AG09319 (cell line): ENCODE data around the gene KIRREL3.
A peak's percentile ranks its signal among the peaks of the same experiment; 100 is the strongest.

Experiments used
- DNase-seq: peaks from one replicate; pipeline ENCODE4 v3.0.0-alpha.2; 2010; ENCODE audit warnings: low read depth; ENCODE audit errors: extremely low read depth
- CTCF ChIP-seq: IDR thresholded peaks from 2 replicates; pipeline ENCODE4 v1.5.1; 2011; ENCODE audit warnings: low read depth, mild to moderate bottlenecking, inconsistent platforms, low read length, moderate library complexity

KIRREL3 gene

GRCh38 chr11:126805870-126806269 is 194.7 kb downstream of the KIRREL3 start:
- DNase-seq = no peak
- TF ChIP-seq CTCF = no peak

- no peak for DNase-seq
- TF ChIP-seq CTCF = no peak
These were observed 196.2 kb downstream of the KIRREL3 start for GRCh38 chr11:126804363-126804762.

DNA sequence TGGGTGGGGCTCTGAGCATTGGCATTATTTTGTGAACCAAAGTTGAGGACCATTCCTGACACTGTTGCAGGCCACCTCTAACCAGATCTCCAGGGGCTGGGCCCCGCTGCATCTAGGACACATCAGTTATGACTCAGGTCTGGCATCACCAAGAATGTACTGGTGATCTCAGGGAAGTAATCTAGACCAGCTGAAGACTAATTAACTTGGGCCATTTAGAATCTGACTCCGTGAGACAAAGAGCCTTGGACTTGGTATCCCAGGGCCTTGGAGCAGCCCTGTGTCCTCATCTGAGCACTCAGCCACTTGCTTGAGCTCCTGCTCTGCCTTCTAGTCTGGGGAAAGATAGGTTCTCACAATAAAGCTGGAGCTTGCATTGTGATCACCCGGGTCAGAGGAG is 200.6 kb downstream of the KIRREL3 start:
- no peak for TF ChIP-seq CTCF
- peak; percentile 53 for DNase-seq

GRCh38 chr11:126797457-126798169 is 203.0 kb downstream of the KIRREL3 start:
- DNase-seq = no peak

GRCh38 chr11:126793596-126793995 is 207.0 kb downstream of the KIRREL3 start:
- no peak for TF ChIP-seq CTCF
- DNase-seq = no peak

More at GRCh38 chr11:126797457-126798169, 203.0 kb downstream of the KIRREL3 start:
- no peak for TF ChIP-seq CTCF

- no peak for TF ChIP-seq CTCF
These were observed 208.6 kb downstream of the KIRREL3 start for GRCh38 chr11:126791991-126792390.

GRCh38 chr11:126791446-126791845 is 209.1 kb downstream of the KIRREL3 start:
- no peak; the same call in 1 of the 2 replicates for TF ChIP-seq CTCF
- DNase-seq = no peak

More at GRCh38 chr11:126791991-126792390, 208.6 kb downstream of the KIRREL3 start:
- DNase-seq = no peak
